HG03378 (cell line): ENCODE results near the gene PROX2.

ENCODE experiments used
- ATAC-seq: cut with Tn5 transposase; IDR thresholded peaks from one replicate; pipeline ENCODE4 v1.9.1; 2021; ENCODE audit warnings: mild to moderate bottlenecking, moderate library complexity; ENCODE audit not compliant: unreplicated experiment

Gene PROX2

GRCh38 chr14:74910556-74910955 is 34.6 kb upstream of the PROX2 start:
- ATAC-seq = no peak

- ATAC-seq = no peak
Observed at GRCh38 chr14:74909911-74910310, 34.0 kb upstream of the PROX2 start.

- no peak for ATAC-seq
Observed at GRCh38 chr14:74909501-74909900, 33.6 kb upstream of the PROX2 start.

- ATAC-seq = no peak
Observed at GRCh38 chr14:74908861-74909341, 33.0 kb upstream of the PROX2 start.

- no peak for ATAC-seq
Observed at GRCh38 chr14:74907744-74908143, 31.8 kb upstream of the PROX2 start.

GRCh38 chr14:74906925-74907521 is 31.1 kb upstream of the PROX2 start:
- no peak for ATAC-seq

GRCh38 chr14:74905595-74906142 is 29.7 kb upstream of the PROX2 start:
- ATAC-seq = no peak

GRCh38 chr14:74904635-74905503 is 28.9 kb upstream of the PROX2 start:
- no peak for ATAC-seq

- ATAC-seq = no peak
Observed at GRCh38 chr14:74902941-74903705, 27.2 kb upstream of the PROX2 start.

GRCh38 chr14:74898694-74899093 is 22.7 kb upstream of the PROX2 start:
- ATAC-seq = no peak

- no peak for ATAC-seq
Observed at GRCh38 chr14:74898083-74898482, 22.1 kb upstream of the PROX2 start.

- no peak for ATAC-seq
Observed at GRCh38 chr14:74897642-74898041, 21.7 kb upstream of the PROX2 start.

GRCh38 chr14:74896400-74896799 is 20.5 kb upstream of the PROX2 start:
- ATAC-seq = no peak

GRCh38 chr14:74893614-74894091 is 17.7 kb upstream of the PROX2 start:
- peak; percentile 51 for ATAC-seq

- ATAC-seq = no peak
Observed at GRCh38 chr14:74892745-74893144, 16.8 kb upstream of the PROX2 start.

GRCh38 chr14:74891870-74892269 is 15.9 kb upstream of the PROX2 start:
- ATAC-seq = no peak

GRCh38 chr14:74890262-74890661 is 14.3 kb upstream of the PROX2 start:
- no peak for ATAC-seq

- ATAC-seq = no peak
Observed at GRCh38 chr14:74888164-74889158, 12.5 kb upstream of the PROX2 start.

GRCh38 chr14:74886001-74886400 is 10.1 kb upstream of the PROX2 start:
- no peak for ATAC-seq
